Measurements from ENCODE around the gene ALDH4A1.
A peak's percentile ranks its signal among the peaks of the same experiment; 100 is the strongest.

ALDH4A1 gene, protein sequence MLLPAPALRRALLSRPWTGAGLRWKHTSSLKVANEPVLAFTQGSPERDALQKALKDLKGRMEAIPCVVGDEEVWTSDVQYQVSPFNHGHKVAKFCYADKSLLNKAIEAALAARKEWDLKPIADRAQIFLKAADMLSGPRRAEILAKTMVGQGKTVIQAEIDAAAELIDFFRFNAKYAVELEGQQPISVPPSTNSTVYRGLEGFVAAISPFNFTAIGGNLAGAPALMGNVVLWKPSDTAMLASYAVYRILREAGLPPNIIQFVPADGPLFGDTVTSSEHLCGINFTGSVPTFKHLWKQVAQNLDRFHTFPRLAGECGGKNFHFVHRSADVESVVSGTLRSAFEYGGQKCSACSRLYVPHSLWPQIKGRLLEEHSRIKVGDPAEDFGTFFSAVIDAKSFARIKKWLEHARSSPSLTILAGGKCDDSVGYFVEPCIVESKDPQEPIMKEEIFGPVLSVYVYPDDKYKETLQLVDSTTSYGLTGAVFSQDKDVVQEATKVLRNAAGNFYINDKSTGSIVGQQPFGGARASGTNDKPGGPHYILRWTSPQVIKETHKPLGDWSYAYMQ

DNA sequence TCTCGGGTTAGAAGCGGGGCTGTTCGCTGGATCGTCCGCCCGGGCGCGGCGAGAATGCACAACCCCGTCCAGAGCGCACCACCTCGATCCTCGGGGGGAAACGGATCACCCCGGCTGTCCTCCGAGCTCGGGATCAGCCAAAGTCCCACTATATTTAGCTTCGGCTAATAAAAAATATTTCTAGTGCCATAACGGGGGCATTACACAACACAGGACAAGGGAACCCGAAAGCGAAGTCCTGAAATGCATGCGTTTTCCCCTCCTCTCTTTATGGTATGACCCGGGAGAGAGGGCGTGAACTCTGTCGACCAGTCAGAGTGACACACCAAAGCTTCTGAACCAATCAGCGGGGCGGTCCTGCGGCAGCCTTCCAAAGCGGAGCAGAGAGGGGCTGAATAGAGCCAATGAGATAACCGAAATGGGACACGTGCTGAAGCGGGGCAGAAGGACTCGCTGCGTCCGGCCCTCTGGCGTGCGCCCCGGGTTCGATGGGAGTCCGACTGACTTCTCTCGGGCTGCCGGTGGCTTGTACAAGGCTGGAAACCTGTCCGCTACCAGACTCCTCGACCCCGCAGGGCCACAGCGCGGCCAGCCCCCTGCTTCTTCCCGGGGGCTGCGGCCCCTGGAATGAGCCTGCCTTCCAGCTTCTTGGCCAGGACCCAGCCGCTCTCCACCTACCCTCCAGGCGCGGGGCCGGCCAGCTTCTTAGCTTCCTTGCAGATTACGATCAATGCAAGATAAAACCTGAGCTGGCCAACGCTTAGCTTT, at the start of gene ALDH4A1:
Gene ALDH4A1 (minus strand): TSS at position 33 of the 768 bp plus-strand sequence. CDS start 32 bp downstream, at position 1.
- peak within 1 kb of the TSS; percentile 60 for H3K4me3 ChIP-seq (ENCODE audit: low read length)
- H3K36me3 ChIP-seq (ENCODE audit: control insufficient read depth, insufficient read depth, low read length): no peaks in the 10 kb centered on the region
- peaks cover 16% of the 10 kb centered on the region for H3K4me1 ChIP-seq (ENCODE audit: control insufficient read depth, insufficient read depth, low read length)
- no peaks in the 10 kb centered on the region for H3K9me3 ChIP-seq (ENCODE audit: control insufficient read depth, low read length)
- H3K9ac ChIP-seq (ENCODE audit: low read length): peak within 1 kb of the TSS; percentile 83
- no peaks in the 10 kb centered on the region for H3K27me3 ChIP-seq (ENCODE audit: control insufficient read depth, insufficient read depth, low read length)

DNA sequence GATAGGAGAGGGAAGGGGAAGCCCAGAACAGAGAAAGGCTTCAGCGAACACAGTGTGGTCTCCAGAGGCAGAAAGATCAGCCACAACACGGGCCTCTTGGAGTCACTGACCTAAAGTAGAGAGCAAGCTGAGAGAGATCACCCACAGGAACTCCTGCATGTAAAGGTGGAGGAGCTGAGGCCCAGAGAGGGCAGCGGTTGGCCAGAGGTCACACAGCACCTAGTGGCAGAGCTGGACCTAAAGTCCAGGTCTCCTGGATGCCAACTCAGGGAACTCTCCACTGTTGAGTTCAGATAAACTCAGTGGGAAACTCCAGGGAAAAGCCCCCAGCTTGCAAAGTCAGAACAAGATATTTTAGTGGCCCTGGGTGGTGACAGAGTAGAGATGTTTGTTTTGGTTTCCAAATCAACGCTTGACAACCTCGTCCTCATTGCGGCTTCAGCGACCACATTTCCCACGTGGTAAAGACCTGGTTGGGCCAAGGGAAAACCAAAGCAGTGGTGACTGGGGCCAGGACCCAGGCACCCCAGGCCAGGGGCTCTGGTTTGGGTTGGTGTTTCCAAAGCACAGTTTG, 49.5 kb upstream of the ALDH4A1 start:
- H3K4me1 ChIP-seq (ENCODE audit: control insufficient read depth, insufficient read depth, low read length): peaks cover 43% of the 10 kb centered on the region
- no peaks in the 10 kb centered on the region for H3K9me3 ChIP-seq (ENCODE audit: control insufficient read depth, low read length)

DNA sequence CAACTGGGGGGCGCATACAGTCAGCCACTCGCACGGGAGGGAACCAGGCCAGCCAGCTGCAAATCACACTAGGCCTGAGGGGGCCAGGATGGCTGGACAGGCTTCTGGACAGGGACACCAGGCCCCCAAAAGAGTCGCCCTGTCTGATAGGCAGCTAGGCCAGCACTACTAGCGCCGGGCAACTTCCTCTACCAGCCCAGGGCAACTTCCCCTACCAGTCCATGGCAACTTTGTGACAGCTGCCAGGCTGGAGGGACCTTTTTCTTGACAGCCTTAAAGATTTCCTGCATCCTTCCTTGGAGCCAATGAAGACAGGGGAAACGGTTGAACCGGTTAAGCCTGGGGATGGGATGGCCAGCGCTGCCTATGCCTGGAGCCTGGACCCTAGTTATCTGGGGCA, 49.1 kb upstream of the ALDH4A1 start:
- H3K27me3 ChIP-seq (ENCODE audit: control insufficient read depth, insufficient read depth, low read length): peaks cover 4% of the 10 kb centered on the region
- H3K4me3 ChIP-seq (ENCODE audit: low read length): no peak overlapping the region
- peak overlapping the region; percentile 13 for H3K9ac ChIP-seq (ENCODE audit: low read length)
- H3K9me3 ChIP-seq (ENCODE audit: control insufficient read depth, low read length): no peaks in the 10 kb centered on the region
- peaks cover 44% of the 10 kb centered on the region for H3K4me1 ChIP-seq (ENCODE audit: control insufficient read depth, insufficient read depth, low read length)
- no peaks in the 10 kb centered on the region for H3K36me3 ChIP-seq (ENCODE audit: control insufficient read depth, insufficient read depth, low read length)

More for the DNA sequence above, 49.5 kb upstream of the ALDH4A1 start:
- H3K9ac ChIP-seq (ENCODE audit: low read length): peak overlapping the region; percentile 13
- no peaks in the 10 kb centered on the region for H3K36me3 ChIP-seq (ENCODE audit: control insufficient read depth, insufficient read depth, low read length)
- H3K4me3 ChIP-seq (ENCODE audit: low read length): no peak overlapping the region
- H3K27me3 ChIP-seq (ENCODE audit: control insufficient read depth, insufficient read depth, low read length): peaks cover 5% of the 10 kb centered on the region

DNA sequence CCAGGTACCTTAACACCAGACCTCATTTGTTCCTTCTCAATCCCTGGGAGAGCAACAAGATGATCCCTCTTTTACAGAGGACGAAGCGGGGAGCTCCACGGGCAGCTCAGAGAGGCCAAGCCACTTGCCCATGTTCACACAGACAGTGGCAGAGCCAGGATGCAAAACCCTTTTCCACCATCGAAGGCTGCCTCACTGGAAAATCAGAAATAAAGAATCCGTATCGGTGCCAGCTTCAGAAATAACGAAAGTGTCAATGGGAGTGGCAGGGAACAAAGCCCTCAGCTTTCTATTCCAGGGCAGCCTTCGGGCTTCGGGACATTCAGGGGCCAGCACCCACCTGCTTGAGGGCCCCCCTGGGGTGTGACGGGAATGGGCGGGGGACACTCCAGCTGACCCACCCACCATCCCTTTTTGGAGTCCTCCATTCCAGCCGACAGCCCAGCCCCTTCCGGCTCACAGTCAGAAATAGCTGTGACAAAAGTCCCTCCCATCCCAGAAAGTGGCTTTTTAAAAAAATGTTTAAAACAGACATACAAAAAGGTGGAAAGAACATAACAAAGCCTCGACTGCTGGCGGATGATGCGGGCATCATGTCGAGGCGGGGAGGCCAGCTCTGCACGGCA, 48.2 kb upstream of the ALDH4A1 start:
- Histone ChIP-seq H3K4me3 (ENCODE audit: low read length) (no peak overlapping the region), H3K9ac (ENCODE audit: low read length) (peak overlapping the region; percentile 58), H3K27me3 (ENCODE audit: control insufficient read depth, insufficient read depth, low read length) (peaks cover 4% of the 10 kb centered on the region), H3K4me1 (ENCODE audit: control insufficient read depth, insufficient read depth, low read length) (peaks cover 48% of the 10 kb centered on the region), H3K9me3 (ENCODE audit: control insufficient read depth, low read length) (no peaks in the 10 kb centered on the region), H3K36me3 (ENCODE audit: control insufficient read depth, insufficient read depth, low read length) (no peaks in the 10 kb centered on the region)

DNA sequence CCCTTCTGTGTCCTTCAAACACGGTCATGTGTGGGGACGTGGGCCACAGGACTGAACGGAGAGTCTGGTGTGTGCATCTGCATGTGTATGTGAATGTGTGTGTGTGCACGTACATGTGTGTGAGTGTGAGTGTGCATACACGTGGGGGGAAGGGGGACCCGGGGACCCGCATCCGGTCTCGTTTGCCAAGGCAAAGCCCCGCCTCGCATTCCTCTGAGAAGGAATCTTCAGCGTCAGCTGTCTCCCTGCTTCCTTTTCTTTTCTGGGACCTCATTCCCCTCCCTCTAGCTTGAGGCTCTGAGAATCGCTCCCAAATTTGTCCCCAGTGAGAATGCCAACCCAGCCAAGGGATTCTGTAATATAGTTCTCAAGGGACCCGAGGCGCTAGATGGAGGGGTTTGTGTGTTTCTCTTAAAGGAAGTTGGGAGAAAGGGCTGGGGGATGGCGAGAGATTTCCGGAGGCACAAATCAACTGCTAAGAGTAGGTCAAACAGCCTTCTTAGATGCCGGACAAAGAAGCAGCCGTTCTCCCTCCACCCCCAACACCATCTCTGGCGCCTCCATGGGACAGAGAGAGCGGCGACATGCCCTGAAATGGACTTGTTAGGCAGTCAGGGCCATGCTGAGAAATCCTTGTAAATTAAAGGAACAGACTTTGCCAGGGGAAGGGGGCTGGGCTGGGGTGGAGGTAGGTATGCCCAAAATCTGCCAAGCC, 47.5 kb upstream of the ALDH4A1 start:
- Histone ChIP-seq H3K9me3 (ENCODE audit: control insufficient read depth, low read length) (no peaks in the 10 kb centered on the region), H3K9ac (ENCODE audit: low read length) (peak overlapping the region; percentile 58), H3K4me1 (ENCODE audit: control insufficient read depth, insufficient read depth, low read length) (peaks cover 46% of the 10 kb centered on the region), H3K36me3 (ENCODE audit: control insufficient read depth, insufficient read depth, low read length) (no peaks in the 10 kb centered on the region), H3K27me3 (ENCODE audit: control insufficient read depth, insufficient read depth, low read length) (peaks cover 4% of the 10 kb centered on the region), H3K4me3 (ENCODE audit: low read length) (no peak overlapping the region)

DNA sequence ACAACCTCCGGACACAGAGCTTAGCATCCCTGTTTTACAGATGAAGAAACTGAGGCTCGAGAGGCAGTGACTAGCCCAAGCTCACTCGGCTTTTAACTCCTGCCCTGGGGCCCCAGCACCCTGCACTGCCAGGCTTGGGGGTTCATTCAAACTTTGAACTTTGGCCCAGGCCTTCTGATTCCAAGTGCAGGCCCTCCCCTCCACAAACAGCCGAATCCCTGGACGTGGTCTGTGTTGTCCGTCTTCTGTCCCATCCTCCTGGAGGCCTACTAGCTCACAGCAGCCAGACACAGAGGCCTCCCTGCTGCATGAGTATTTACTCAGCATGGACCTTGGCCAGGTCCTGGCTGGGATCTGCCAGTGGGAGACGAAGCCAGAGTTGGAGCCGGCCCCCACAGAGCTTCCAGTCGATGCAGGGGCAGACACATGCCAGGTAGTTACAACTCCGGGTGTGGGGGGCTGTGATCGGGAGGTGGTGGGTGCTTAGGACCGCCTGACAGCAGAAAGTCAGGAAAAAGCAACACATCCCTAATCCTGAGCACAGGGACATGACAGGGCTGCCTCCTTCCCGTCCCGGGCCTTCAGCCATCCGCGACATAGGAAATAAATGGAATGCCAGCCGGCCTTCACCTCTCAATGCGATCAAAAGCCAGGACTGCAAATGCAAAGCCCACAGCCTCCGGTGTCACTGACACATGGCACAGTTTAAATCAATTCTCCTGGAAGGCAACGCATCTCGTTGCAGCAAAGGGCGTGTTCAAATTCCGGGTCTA, 46.7 kb upstream of the ALDH4A1 start:
- Histone ChIP-seq H3K4me3 (ENCODE audit: low read length) (no peak overlapping the region), H3K9ac (ENCODE audit: low read length) (peak overlapping the region; percentile 58), H3K36me3 (ENCODE audit: control insufficient read depth, insufficient read depth, low read length) (no peaks in the 10 kb centered on the region), H3K27me3 (ENCODE audit: control insufficient read depth, insufficient read depth, low read length) (no peaks in the 10 kb centered on the region), H3K4me1 (ENCODE audit: control insufficient read depth, insufficient read depth, low read length) (peaks cover 38% of the 10 kb centered on the region), H3K9me3 (ENCODE audit: control insufficient read depth, low read length) (no peaks in the 10 kb centered on the region)

DNA sequence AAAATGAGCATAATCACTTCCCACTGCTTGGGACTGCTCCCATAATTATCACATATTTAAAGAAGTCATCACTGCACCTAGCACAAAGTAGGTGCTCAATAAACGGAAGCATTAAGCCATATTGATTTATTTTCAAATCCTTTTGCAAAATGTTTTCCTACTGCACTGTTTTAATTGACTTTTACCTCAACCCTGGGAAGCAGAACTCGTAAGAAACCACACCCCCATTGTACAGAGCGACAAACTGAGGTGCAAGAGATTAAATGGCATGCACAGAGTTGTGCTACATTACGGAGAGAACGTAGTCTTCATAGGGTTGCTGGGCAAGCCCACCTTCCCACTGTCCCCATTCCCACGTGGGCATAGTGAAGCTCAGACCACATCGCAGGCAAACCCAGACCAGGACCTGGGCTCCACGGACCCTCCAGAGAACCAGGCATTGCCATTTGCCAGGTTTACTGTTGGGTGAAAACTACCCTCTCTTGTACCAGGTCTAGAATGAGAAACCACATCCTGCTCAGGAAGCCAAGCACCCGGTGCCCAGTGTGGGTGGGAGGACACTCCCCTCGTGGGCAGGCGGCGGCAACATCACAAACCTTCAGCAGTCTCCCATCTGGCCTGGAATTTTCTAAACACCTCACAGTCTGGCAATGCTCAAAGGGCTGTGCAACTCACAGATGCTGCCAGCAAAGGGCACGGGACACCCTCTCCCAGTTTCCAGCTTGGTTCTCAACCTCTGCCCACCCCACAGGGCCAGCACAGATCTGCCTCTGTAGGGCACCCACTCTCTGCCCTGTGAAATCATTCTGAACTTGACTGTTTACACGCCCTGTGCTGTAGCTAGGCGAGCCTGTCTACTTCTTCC, 45.9 kb upstream of the ALDH4A1 start:
- no peak overlapping the region for H3K9ac ChIP-seq (ENCODE audit: low read length)
- H3K4me3 ChIP-seq (ENCODE audit: low read length): no peak overlapping the region
- H3K27me3 ChIP-seq (ENCODE audit: control insufficient read depth, insufficient read depth, low read length): no peaks in the 10 kb centered on the region
- no peaks in the 10 kb centered on the region for H3K36me3 ChIP-seq (ENCODE audit: control insufficient read depth, insufficient read depth, low read length)
- H3K9me3 ChIP-seq (ENCODE audit: control insufficient read depth, low read length): no peaks in the 10 kb centered on the region
- peaks cover 36% of the 10 kb centered on the region for H3K4me1 ChIP-seq (ENCODE audit: control insufficient read depth, insufficient read depth, low read length)

DNA sequence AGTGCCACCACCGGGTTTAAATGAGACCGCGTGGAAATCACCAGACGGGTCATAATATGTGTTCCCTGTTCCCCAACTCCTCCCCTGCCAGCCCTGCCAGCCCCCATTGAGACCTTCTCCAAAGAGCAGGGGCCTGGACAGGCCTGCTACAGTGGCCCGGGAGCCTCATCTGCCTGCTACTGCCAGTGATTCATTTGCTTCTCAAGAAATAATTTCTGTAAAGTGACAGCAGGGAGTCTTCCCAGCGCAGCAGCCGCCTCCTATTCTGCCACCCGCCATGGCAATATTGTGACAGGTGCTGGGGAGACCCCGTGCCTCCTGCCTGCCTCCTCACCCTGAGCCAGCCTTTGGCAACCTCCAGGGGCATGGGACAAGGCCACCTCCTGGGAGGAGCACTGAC, 45.2 kb upstream of the ALDH4A1 start:
- H3K9me3 ChIP-seq (ENCODE audit: control insufficient read depth, low read length): no peaks in the 10 kb centered on the region
- no peaks in the 10 kb centered on the region for H3K36me3 ChIP-seq (ENCODE audit: control insufficient read depth, insufficient read depth, low read length)
- peaks cover 36% of the 10 kb centered on the region for H3K4me1 ChIP-seq (ENCODE audit: control insufficient read depth, insufficient read depth, low read length)
- no peak overlapping the region for H3K4me3 ChIP-seq (ENCODE audit: low read length)
- no peaks in the 10 kb centered on the region for H3K27me3 ChIP-seq (ENCODE audit: control insufficient read depth, insufficient read depth, low read length)
- H3K9ac ChIP-seq (ENCODE audit: low read length): no peak overlapping the region

DNA sequence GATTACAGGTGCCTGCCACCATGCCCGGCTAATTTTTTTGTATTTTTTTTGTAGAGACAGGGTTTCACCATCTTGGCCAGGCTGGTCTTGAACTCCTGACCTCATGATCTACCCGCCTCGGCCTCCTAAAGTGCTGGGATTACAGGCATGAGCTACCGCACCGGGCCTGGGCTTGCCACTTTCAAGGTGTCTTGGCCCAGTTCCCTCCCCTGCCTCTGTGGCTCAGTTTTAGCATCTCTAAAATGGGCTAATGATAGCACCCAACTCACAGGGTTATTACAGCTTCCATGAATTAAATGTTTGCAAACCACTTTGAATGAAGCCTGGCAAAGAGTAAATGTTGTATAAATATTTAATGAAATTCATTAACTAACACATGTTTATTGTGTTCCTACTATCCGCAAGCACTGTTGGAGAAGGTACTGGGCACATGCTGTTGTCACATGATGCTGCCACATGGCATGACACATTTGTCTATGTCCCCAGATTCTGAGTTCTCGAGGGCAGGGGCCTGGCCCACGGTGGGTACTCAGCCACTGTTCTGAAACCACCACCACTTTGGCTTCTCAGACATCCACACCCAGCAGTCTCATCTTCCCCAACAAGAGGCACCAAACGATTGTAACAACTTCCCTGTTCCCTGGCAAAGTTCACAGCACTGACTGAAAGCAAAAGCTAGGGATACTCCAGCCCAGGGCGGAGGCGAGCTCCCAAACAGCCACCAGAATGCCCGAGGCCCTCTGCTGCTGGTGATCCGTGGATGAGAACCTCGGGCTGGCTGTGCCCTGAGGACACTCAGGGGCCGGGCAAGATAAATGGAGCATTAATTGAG, 44.4 kb upstream of the ALDH4A1 start:
- H3K9me3 ChIP-seq (ENCODE audit: control insufficient read depth, low read length): no peaks in the 10 kb centered on the region
- H3K9ac ChIP-seq (ENCODE audit: low read length): no peak overlapping the region
- H3K27me3 ChIP-seq (ENCODE audit: control insufficient read depth, insufficient read depth, low read length): no peaks in the 10 kb centered on the region
- H3K4me3 ChIP-seq (ENCODE audit: low read length): no peak overlapping the region
- no peaks in the 10 kb centered on the region for H3K36me3 ChIP-seq (ENCODE audit: control insufficient read depth, insufficient read depth, low read length)
- H3K4me1 ChIP-seq (ENCODE audit: control insufficient read depth, insufficient read depth, low read length): peaks cover 32% of the 10 kb centered on the region

Measured in mucosa of stomach (tissue), 1 donor.